Stimulated activated CD4-positive, alpha-beta T cell treated with anti-CD3 and anti-CD28 coated beads, TNF-alpha, amount 100 ng/mL, for 48 hours (primary cell): ENCODE measurements around the gene SLC35D2.
"Not testable (repeated sequence)": the region's sequence is repeated elsewhere in the genome, so short reads cannot be mapped to it uniquely, and the experiment has no call there.

Source experiments
- DNase-seq, 3 donors: peaks; one replicate each; pipeline ENCODE4 v3.0.0-alpha.2; 2020; ENCODE audit warnings: low read depth in 3 of 3

The SLC35D2 gene

DNA sequence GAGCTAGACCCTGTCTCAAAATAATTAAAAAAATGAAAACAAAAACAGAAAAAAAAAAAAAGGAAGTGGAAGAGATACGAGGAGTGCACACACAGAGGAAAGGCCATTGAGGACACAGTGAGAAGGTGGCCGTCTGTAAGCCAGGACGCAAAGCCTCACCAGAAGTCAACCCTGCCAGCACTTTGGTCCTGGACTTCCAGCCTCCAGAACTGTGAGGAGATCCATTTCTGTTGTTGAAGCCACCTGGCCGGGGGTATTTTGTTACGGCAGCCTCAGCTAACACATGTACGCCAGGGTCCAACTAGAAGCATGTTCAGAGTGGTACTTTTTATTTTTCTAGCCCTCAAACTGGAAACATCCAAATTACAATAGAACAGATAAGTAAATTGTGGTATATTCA, 21.8 kb downstream of the SLC35D2 start:
- DNase-seq = no peak

GRCh38 chr9:96360976-96361375, 22.5 kb downstream of the SLC35D2 start:
- DNase-seq = no peak

DNA sequence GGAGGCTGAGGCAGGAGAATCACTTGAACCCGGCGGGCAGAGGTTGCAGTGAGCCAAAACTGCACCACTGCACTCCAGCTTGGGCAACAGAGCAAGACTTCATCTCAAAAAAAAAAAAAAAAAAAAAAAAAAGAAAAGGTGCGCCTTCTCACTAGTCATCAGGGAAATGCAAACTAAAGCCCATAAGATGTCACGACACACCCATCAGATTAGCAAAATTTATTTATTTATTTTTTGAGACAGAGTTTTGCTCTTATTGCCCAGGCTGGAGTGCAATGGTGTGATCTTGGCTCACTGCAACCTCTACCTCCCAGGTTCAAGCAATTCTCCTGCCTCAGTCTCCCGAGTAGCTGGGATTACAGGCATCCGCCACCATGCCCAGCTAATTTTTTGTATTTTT, 23.0 kb downstream of the SLC35D2 start:
- DNase-seq = not testable (repeated sequence)

DNA sequence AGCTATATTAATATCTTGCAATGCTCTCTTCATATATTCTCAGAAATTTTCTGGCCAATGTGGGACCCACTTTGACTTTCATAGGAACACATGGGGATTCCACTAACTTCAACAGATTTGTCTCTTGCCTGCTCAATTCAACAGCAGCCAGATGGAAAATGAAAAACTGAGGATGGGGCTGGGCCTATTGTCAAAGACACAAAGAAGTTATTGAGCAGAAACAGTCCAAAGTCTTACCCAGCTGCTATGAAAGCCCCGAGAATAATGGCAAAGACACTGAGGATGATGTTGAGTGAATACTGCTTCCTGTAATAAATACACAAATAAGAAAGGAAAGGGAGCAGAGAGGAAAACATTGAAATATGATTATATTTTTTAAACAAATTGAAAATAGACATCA, 32.6 kb downstream of the SLC35D2 start:
- DNase-seq = no peak

DNA sequence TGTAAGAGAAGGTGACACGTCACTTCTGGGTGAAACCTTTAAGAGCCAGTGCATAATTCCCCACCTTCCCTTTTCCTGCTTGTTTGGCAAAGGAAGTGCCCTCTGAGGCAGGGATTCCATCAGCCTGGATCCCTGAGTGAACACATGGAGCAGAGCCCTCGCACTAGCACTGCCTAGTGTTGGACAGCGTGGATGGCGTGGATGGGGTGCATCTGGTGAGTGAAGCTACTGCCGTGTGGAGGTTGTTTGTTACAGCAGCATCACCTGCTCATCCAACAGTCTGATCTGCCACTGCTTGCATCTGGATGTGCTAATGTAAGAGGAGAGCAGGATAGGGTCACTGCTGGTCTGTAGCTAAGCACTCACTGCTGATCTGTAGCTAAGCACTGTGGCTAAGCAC, 35.2 kb downstream of the SLC35D2 start:
- DNase-seq = no peak

DNA sequence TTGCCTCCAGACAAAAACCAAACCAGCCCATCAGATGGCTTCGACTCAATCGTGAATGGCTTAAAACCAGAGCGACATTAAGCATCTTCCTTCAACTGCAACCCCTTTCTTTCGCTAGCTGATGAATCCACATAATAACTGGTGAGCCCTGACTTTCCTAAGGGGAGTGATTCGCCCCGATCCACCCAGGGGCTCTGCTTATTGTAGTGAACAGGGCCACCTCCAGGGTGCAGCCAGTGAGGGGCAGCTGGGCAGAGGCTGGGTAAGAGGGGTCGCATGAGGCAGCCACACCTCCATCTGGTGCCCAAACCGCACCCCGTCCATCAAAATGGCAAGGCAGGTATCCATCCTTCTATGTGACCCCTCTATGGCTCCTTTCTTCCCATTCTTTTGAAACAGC, 38.0 kb downstream of the SLC35D2 start:
- DNase-seq = no peak

DNA sequence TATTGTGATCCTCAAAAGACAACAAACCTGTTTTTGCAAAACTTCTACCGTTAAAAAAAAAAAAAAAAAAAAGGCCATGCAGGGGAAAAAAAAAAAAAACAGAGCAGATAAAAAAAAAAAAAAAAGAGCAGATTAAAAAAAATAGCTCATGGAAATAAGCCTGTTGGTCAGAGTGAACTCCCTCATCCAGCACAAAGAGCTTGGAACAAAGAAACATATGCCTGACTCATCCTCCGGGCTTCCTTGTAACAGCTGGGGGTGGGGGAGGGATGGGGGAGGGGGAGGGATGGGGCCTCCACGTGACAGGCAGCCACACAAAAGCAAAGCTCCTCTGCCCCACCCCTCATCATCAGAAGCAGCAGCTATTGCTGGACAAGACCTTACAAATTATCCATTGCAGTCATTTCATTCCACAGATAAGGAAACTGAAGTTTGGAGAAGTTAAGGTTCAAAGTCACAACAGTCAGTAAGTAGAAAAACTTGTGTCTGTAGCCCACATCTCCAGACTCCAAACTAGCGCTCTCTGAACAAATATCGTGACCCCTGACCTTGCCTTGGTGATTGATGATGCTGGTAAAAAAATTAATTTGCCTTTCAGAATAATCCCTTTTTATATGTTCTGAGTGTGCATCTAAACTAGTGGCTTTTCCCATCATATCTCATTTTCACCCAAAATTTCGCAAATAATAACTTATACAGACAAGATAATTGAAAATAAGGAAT, 38.9 kb downstream of the SLC35D2 start:
- DNase-seq = no peak

GRCh38 chr9:96343515-96344360, 39.8 kb downstream of the SLC35D2 start:
- no peak for DNase-seq

- DNase-seq = no peak
Measured at GRCh38 chr9:96342571-96343245, 40.8 kb downstream of the SLC35D2 start.

DNA sequence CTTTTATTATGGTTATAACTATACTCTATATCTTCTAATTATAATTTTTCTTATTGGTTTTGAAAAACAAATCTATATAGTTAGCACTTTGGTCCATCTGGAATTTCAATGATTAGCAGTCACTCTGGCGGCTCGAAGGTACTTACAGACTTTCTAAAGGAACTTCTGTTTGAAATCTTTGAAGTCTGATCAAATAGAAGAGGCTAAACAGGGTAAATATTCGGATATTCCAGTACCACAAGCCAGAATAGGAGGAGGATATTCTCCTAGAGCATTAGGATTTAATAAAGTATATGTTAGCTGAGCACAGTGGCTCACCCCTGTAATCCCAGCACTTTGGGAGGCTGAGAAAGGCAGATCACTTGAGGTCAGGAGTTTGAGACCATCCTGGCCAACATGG, 42.8 kb downstream of the SLC35D2 start:
- no peak for DNase-seq

DNA sequence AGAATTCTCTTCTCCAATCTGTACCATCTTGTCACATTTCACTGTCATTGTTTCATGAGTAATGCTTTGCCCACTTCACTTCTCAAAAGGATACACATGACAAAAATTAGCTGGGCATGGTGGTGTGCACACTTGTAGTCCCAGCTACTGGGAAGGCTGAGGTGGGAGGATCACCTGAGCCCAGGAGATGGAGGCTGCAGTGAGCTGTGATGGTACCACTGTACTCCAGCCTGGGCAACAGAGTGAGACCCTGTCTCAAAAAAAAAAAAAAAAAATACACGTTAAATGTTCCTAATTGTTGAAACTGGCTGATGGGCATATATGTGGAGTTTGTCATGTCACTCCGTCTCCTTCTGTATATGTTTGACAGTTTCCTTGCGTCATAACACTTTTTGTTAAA, 45.2 kb downstream of the SLC35D2 start:
- no peak for DNase-seq

GRCh38 chr9:96333958-96334357, 49.6 kb downstream of the SLC35D2 start:
- no peak for DNase-seq

DNA sequence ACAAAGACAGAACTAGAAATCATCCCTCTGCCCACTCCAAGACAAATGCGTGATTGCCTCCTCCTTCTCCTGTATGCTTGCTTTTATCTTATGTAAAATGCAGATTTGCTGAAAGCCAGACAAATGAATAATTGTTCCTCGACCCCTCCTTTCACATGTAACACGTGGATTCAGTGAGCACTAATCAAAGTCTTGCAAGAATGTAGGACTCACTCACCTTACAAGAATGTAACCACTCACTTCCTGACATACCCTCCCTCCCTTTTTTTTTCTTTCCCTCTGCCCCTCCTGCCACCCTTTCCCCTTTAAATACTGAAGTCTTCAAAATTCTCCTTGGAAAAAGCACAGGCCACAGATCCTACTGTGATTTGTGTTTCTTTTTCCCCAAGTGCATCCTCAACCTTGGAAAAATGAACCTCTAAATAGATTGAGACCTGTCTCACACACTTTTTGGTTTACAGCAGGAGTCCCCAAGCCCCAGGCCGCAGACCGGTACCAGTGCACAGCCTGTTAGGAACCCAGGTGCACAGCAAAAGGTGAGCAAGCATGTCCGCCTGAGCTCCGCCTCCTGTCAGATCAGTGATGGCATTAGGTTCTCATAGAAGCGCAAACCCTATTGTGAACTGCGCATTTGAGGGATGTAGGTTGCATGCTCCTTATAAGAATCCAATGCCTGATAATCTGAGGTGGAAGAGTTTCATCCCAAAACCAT, 52.1 kb downstream of the SLC35D2 start:
- no peak for DNase-seq

GRCh38 chr9:96327694-96328352, 55.7 kb downstream of the SLC35D2 start:
- peak in 2 of 3 donors; percentile 13 to 38 for DNase-seq

DNA sequence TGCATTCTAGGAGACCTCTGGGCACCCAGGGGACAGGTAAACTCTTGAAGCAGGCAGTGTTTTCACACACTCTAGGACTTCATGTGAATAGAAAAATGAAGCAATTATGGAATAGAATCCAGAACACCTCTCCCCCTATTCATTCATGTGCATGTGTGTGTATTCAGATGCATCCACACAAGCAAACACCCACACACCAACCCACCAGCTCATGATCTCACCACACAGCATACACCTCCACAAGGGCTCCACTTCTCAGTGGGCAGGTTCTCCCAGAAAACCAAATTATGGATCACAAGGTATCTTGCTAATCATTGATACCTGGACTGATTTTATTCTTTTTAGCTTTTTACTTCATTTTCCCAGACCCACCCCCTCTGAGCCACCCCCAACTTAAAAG, 60.3 kb downstream of the SLC35D2 start:
- no peak for DNase-seq

- not testable (repeated sequence) for DNase-seq
Measured at GRCh38 chr9:96322736-96323135, 60.8 kb downstream of the SLC35D2 start.

- not testable (repeated sequence) for DNase-seq
Measured at GRCh38 chr9:96322210-96322609, 61.3 kb downstream of the SLC35D2 start.

GRCh38 chr9:96321515-96321914, 62.0 kb downstream of the SLC35D2 start:
- DNase-seq = no peak

- DNase-seq = no peak
Measured at GRCh38 chr9:96320749-96321280, 62.7 kb downstream of the SLC35D2 start.

GRCh38 chr9:96318921-96319565, 64.5 kb downstream of the SLC35D2 start:
- DNase-seq = no peak
